HG03103 (cell line): ENCODE results near the gene NTM.

Experiments used
- ATAC-seq: cut with Tn5 transposase; IDR thresholded peaks from one replicate; pipeline ENCODE4 v1.9.1; 2021; ENCODE audit warnings: low read depth; ENCODE audit not compliant: unreplicated experiment

The NTM gene

GRCh38 chr11:132006884-132007580, 636.6 kb downstream of the NTM start:
- ATAC-seq: no peak

- no peak for ATAC-seq
Measured at GRCh38 chr11:132008226-132008625, 637.8 kb downstream of the NTM start.

- no peak for ATAC-seq
Measured at GRCh38 chr11:132008872-132009271, 638.5 kb downstream of the NTM start.

DNA sequence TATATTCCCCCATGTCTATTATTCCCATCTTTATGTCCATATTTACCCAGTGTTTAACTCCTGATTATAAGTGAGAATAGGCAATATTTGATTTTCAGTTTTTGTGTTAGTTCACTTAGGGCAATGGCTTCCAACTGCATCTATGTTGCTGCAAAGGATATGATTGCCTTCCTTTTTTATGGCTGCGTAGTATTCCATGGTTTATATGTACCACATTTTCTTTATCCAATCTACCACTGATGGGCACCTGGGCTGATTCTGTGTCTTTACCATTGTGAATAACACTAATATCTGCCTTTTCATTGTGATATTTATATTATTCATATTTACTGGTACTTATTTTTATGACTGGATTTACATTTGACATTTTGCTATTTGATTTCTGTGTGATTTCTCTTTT, 649.6 kb downstream of the NTM start:
- no peak for ATAC-seq

- ATAC-seq: no peak
Measured at GRCh38 chr11:132022285-132022684, 651.9 kb downstream of the NTM start.

DNA sequence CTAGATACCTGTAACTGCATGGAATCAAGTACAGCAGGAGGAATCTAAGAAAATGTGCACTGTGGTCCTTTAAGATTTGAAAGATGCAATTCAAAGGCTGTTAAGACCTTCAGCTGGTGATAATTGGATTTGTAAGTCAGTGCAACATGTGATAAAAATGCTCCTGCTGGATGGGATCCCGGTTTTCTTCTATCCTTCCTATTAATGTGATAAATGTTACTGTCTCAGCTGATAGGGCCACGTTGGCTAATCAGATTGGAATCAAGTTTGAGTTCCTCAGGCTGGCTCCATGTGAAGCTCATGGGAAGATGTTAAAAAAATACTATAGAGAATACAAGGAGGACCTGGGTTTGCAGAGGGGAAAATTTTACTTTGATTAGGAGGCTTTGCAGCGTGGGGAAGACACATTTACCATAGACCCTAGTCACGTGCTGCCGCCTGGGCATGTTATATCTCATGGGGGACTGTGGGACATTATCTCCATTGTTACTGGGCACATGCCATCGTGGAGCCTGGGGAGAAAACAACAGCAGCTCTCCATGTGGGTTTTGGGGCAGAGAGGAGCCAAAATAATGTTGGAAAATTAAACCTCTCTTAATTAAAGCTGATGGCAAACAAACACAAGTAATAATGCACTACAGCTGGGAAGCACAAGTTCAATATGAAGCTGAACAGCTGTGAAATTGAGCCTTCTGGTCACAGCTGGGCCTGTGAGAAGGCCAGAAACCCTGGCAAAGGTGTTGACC, 652.5 kb downstream of the NTM start:
- ATAC-seq: no peak

- ATAC-seq: no peak
Measured at GRCh38 chr11:132024587-132025295, 654.3 kb downstream of the NTM start.

DNA sequence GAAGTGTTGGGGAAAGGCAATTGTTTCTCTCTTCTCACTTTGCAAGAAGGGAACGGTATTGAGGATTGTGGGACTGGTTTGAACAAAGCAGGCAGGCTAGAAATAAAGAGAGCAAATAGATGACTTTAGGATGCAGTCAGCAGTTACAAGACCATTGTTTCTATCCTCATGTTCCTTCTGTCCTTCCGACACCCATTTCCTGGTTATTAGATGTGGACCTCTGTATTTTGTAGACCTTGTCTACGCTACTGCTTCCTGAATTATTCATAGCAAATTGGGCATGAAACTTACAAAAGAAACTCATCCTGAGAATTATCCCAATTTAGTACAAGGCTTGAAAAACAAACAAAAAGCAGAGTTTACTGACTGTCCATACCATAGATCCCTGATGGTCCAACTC, 656.3 kb downstream of the NTM start:
- ATAC-seq: no peak

DNA sequence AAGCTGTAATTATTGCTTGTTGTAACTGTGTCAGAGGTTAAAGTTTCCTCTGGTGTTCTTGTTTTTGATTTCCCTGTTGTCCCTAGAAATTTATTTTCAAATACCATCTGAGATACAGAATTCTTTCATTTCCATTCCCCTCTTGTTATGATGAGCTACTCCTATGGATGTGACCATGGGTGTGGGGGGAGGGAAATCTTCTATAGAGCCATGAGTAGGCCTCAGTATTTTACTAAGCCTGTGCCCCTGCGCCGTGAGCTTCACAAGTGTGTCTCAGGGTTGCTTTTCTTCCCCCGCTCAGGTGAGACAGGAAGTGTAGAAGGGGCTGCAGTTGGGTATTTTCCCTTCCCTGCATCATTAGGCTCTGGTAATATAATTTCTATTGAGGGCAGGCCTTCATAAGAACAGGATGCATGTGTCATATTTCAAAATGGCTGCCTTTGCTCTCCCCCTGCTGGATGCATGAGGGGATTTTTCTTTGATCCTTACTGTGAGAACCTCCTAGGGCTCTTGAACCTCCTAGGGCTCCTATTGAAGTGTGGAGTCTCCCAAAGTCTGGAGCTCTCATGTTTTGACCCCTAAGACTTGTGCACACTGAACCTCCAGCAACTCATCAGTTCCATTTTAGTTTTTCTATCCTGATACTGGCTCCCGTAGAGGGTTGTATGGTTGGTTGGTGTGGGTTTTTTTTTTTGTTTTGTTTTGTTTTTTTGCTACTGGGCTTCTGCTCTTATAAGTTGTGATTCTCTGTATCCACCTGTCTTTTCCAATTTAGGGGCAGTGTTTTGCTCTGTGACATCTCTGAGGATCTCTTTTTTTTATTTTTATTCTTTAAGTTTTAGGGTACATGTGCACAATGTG, 658.2 kb downstream of the NTM start:
- peak; percentile 78 for ATAC-seq

- no peak for ATAC-seq
Measured at GRCh38 chr11:132030896-132031295, 660.5 kb downstream of the NTM start.

GRCh38 chr11:132032555-132032954, 662.1 kb downstream of the NTM start:
- ATAC-seq: no peak

- no peak for ATAC-seq
Measured at GRCh38 chr11:132033051-132033450, 662.6 kb downstream of the NTM start.

- no peak for ATAC-seq
Measured at GRCh38 chr11:132035228-132035627, 664.8 kb downstream of the NTM start.

GRCh38 chr11:132035766-132036165, 665.4 kb downstream of the NTM start:
- no peak for ATAC-seq

DNA sequence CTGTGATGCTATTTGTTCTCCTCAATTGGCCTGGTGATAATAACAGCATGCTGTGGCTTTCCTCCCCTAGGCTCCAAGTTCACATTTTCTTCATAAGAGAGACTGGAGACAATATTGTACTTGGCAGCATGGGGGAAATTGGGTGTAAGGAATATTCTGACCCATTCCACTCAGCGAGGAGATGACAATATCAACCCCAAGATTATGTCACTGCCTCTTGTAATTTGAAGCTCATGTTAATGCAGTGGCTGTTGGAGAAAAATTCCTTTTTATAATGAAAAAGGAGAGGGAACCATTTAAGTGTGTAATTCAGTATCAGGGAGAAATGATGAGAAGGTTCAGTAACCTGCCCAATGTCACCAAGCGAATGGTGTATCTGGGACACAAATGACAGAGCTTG, 665.8 kb downstream of the NTM start:
- no peak for ATAC-seq

GRCh38 chr11:132036746-132037466, 666.5 kb downstream of the NTM start:
- ATAC-seq: no peak

GRCh38 chr11:132037467-132037862, 667.0 kb downstream of the NTM start:
- no peak for ATAC-seq

DNA sequence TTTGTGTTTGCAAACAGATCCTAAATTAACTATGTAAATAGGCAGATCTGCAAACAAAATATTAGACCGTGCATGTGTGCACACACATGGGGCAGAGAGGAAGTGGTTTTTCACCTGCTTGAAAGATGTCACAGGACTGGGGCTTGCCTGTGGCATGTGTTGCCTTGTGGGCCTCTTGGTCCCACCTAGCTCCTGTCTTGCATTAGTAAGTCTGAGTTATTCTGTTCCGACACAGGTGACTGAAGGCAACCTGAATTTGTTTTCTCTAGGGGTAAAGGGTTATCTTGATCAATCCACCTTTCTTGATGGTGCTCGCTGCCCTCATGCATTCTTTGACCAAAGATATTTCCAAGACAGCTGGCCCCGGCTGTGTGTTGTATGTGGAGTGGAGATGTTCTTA, 667.5 kb downstream of the NTM start:
- ATAC-seq: no peak

- no peak for ATAC-seq
Measured at GRCh38 chr11:132039521-132039920, 669.1 kb downstream of the NTM start.

GRCh38 chr11:132042296-132042695, 671.9 kb downstream of the NTM start:
- ATAC-seq: no peak
